Activated T-cell treated with anti-CD3 and anti-CD28 coated beads for 24 hours (primary cell): ENCODE data around the gene GPX7.
A peak's percentile ranks its signal among the peaks of the same experiment; 100 is the strongest.

Experiments
- DNase-seq: peaks from one replicate; pipeline ENCODE4 v3.0.0-alpha.2; 2020; ENCODE audit warnings: low read depth

GPX7 gene

GRCh38 chr1:52629325-52629643 is 27.1 kb downstream of the GPX7 start:
- no peak for DNase-seq

- DNase-seq = no peak
Observed at GRCh38 chr1:52629667-52630066, 27.5 kb downstream of the GPX7 start.

GRCh38 chr1:52631759-52632331 is 29.7 kb downstream of the GPX7 start:
- DNase-seq = no peak

GRCh38 chr1:52632732-52633290 is 30.6 kb downstream of the GPX7 start, which contains the start of gene SHISAL2A:
TSS of gene SHISAL2A (plus strand) at chr1:52633168. CDS start at chr1:52633494, 326 bp downstream.
- DNase-seq = peak; percentile 32

GRCh38 chr1:52633291-52633754 is 31.2 kb downstream of the GPX7 start:
- peak; percentile 30 for DNase-seq

GRCh38 chr1:52634111-52634510 is 31.9 kb downstream of the GPX7 start:
- DNase-seq = no peak

GRCh38 chr1:52635321-52636089 is 33.3 kb downstream of the GPX7 start:
- no peak for DNase-seq

GRCh38 chr1:52636721-52637695 is 34.8 kb downstream of the GPX7 start:
- peak; percentile 56 for DNase-seq

GRCh38 chr1:52637946-52638345 is 35.8 kb downstream of the GPX7 start:
- no peak for DNase-seq

- DNase-seq = no peak
Observed at GRCh38 chr1:52640697-52641096, 38.5 kb downstream of the GPX7 start.

GRCh38 chr1:52641307-52641706 is 39.1 kb downstream of the GPX7 start:
- DNase-seq = no peak

GRCh38 chr1:52645261-52645660 is 43.1 kb downstream of the GPX7 start:
- DNase-seq = no peak

GRCh38 chr1:52651904-52652303 is 49.7 kb downstream of the GPX7 start:
- DNase-seq = no peak

GRCh38 chr1:52653207-52653849 is 51.2 kb downstream of the GPX7 start:
- DNase-seq = no peak

- no peak for DNase-seq
Observed at GRCh38 chr1:52654063-52654462, 51.9 kb downstream of the GPX7 start.

GRCh38 chr1:52657702-52658101 is 55.5 kb downstream of the GPX7 start:
- DNase-seq = no peak
